ENCODE results near the gene MSI1. TPM values are rescaled to one million over a fixed set of nuclear protein-coding genes. Genes with fewer than 3 reads are reported as not detected.

MSI1 gene
- under 1 TPM; 0.22 TPM for total RNA-seq
- not detected for polyA plus RNA-seq

DNA sequence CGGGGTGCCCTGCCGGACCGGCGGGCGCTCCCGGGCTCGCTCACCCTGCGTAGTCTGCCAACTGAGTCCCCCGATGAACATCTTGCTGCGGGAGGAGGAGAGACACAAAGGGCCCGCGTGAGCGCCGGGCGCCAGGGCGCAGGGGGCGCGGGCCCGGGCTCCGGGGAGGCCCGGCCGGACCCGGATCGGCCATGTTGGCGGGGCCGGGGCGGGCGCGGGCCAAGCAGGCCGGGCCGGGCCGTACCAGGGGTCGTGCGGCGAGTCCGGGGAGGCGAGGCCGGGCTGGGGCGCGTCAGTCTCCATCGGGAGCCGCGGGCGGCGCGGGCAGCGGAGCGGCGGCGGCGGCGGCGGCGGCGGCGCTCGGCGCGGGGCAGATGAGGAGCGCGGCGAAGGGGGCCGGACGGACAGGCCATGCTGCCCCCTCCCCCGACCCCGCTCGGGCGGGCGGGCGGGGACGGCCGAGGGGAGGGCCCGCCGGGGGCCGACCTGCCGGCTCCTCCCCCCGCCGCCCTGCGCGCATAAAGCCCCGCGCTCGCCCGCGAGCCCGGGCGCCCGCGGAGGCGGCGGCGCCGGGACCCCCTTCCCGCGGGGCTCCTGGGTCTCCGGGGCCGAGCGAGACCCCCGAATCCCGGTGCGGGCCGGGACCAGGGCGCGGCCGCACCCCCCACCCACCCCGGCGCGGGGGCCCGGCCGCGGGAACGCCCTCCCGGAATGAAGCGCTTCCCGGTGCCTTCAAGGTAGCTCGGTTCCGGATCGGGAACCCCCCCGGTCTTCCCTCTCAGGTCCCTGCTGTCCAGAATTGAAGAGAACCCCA is at the start of gene MSI1:
Gene MSI1, minus strand, starts transcription at position 376 of the 814 bp plus-strand sequence. Its CDS starts 73 bp downstream, at position 303.
- Mint-ChIP-seq H3K4me3 (peak within 1 kb of the TSS; percentile 46 to 88 (median 76)), H3K27ac (peak within 1 kb of the TSS in 1 of 8 donors; percentile 41), H3K4me1 (peaks cover 8 to 23% (median 18%) of the 10 kb centered on the region in 3 donors), H3K27me3 (peaks cover 68 to 78% of the 10 kb centered on the region in 2 donors), H3K36me3 (no peaks in the 10 kb centered on the region), H3K9me3 (no peaks in the 10 kb centered on the region)
- DNase-seq = no peak
- ChIA-PET CTCF (interaction anchor here (2.6 kb wide), 1 partner anchor 12 kb away, joined by 7 read pairs; no protein-coding TSS in a partner anchor), POLR2A (no interaction called here)
- Histone ChIP-seq H3K9me3 (ENCODE audit: low read length) (no peaks in the 10 kb centered on the region), H3K27ac (ENCODE audit: low read depth, low read length) (no peak within 1 kb of the TSS), H3K27me3 (ENCODE audit: insufficient read depth, low read length, poor library complexity, severe bottlenecking) (peaks cover 46% of the 10 kb centered on the region), H3K36me3 (ENCODE audit: insufficient read depth, low read length) (no peaks in the 10 kb centered on the region), H3K4me3 (ENCODE audit: low read length) (no peak within 1 kb of the TSS), H3K4me1 (ENCODE audit: insufficient read depth, low read length) (peaks cover 5% of the 10 kb centered on the region)

DNA sequence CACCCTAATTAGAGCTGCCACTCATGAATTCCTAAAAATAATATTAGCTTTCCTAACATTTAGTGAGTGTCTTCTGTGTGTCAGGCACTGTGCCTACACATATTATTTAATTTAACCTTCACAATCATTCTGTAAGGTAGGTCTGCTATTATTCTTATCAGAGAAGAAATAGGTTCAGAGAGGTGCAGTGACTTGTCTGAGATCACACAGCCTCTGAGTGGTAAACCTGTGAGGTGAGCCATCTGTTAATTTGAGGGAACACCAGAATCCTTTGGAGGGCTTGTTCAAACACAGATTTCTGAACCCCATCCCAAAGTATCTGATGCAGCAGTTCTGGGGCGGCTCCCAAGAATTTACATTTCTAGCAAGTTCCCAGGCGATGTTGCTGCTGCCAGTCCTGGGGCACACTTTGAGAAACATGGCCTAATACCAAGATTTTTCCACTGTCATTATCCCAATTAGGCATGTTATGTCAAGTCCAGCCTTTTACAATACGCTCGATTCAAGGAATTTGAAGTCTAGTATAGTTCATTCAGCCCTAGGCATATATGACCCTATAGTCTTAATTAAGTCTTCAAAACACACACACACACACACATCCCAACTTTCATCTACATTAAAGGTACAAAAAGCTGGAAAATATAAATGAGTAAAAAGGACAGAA is 49.1 kb upstream of the MSI1 start:
- no peak overlapping the region for H3K4me3 ChIP-seq (ENCODE audit: low read length)
- no peak for DNase-seq
- Mint-ChIP-seq H3K36me3 (peaks cover 0 to 3% (median 0%) of the 10 kb centered on the region in 3 donors), H3K9me3 (no peaks in the 10 kb centered on the region), H3K27me3 (peaks cover 0 to 13% of the 10 kb centered on the region in 2 donors), H3K27ac (no peak overlapping the region), H3K4me3 (no peak overlapping the region), H3K4me1 (no peaks in the 10 kb centered on the region)
- H3K27me3 ChIP-seq (ENCODE audit: insufficient read depth, low read length, poor library complexity, severe bottlenecking) = no peaks in the 10 kb centered on the region
- H3K9me3 ChIP-seq (ENCODE audit: low read length) = no peaks in the 10 kb centered on the region
- no peak overlapping the region for H3K27ac ChIP-seq (ENCODE audit: low read depth, low read length)
- POLR2A ChIA-PET = no interaction called here
- H3K36me3 ChIP-seq (ENCODE audit: insufficient read depth, low read length) = no peaks in the 10 kb centered on the region
- no peaks in the 10 kb centered on the region for H3K4me1 ChIP-seq (ENCODE audit: insufficient read depth, low read length)
- CTCF ChIA-PET = no interaction called here

DNA sequence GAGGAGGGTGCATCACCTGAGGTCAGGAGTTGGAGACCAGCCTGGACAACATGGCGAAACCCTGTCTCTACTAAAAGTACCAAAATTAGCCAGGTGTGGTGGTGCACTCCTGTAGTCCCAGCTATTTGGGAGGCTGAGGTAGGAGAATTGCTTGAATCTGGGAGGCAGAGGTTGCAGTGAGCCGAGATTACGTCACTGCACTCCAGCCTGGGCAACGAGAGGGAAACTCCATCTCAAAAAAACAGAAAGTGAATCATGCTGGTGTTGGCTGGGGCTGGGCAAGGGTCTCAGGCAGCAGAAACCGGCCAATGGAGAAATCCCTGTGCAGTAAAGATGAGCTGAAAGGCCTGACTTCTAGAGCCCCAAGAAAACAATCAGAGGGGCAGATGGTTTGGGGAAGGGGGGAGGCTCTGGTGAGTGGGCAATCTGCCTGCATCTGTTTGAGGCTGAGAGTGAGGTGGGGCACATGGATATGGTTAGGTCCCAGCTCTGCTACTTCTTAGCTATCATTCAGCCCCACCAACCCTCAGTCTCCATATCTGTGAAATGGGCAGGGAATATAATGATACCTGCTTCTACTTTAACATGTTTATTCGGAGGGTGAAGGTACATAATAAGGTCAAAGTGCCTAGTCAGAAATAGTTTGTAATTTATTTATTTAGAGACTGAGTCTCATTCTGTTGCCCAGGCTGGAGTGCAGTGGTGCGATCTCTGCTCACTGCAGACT is 47.7 kb upstream of the MSI1 start:
- H3K27ac Mint-ChIP-seq = peak overlapping the region in 1 of 8 donors; percentile 65
- Histone ChIP-seq H3K27me3 (ENCODE audit: insufficient read depth, low read length, poor library complexity, severe bottlenecking) (no peaks in the 10 kb centered on the region), H3K36me3 (ENCODE audit: insufficient read depth, low read length) (no peaks in the 10 kb centered on the region), H3K9me3 (ENCODE audit: low read length) (no peaks in the 10 kb centered on the region), H3K4me3 (ENCODE audit: low read length) (no peak overlapping the region), H3K27ac (ENCODE audit: low read depth, low read length) (no peak overlapping the region), H3K4me1 (ENCODE audit: insufficient read depth, low read length) (no peaks in the 10 kb centered on the region)
- no peak overlapping the region for H3K4me3 Mint-ChIP-seq
- DNase-seq = no peak
- H3K36me3 Mint-ChIP-seq = peaks cover 0 to 3% (median 0%) of the 10 kb centered on the region in 3 donors
- peaks cover 7 to 16% of the 10 kb centered on the region in 2 donors for H3K27me3 Mint-ChIP-seq
- CTCF ChIA-PET = no interaction called here
- H3K9me3 Mint-ChIP-seq = no peaks in the 10 kb centered on the region
- POLR2A ChIA-PET = no interaction called here
- no peaks in the 10 kb centered on the region for H3K4me1 Mint-ChIP-seq

DNA sequence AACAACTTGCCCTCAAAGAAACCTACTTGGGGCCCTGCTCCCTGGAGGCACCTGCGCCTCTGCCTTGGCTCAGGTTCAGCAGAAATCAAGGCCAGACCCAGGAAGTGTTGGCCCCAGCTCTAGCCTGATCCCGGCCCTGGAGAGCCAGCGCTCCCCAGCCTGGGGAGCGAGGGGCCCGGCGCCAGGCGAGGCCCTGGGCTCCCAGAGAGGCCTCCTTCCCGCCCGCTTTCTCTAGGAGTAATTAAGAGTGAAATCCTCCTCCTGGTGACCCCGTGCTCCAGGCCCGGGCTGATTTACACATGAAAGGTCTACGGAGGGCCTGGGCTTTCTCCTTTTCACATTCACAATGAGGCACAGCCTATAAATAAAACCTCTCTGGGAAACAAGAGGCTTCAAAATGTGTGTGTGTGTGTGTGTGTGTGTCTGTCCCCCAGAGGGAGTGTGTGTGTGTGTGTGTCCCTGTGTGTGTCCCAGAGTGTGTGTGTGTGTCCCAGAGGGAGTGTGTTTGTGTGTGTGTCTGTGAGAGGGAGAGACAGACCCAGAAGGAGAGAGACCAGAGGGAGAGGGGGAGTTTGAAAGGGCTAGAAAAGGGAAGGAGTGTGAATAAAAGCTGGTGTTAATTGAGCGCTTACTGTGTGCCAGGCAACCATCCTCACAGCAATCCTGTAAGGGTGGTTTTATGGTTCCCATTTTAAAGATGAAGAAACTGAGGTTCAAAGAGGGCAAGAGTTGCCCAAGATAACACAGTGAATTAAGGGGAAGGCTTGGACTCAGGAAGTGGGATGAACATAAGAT is 45.1 kb upstream of the MSI1 start:
- Mint-ChIP-seq H3K27ac (no peak overlapping the region), H3K27me3 (peaks cover 7 to 16% of the 10 kb centered on the region in 2 donors), H3K4me1 (no peaks in the 10 kb centered on the region), H3K4me3 (no peak overlapping the region), H3K36me3 (peaks cover 0 to 3% (median 0%) of the 10 kb centered on the region in 3 donors), H3K9me3 (no peaks in the 10 kb centered on the region)
- DNase-seq = no peak
- Histone ChIP-seq H3K27me3 (ENCODE audit: insufficient read depth, low read length, poor library complexity, severe bottlenecking) (no peaks in the 10 kb centered on the region), H3K4me3 (ENCODE audit: low read length) (no peak overlapping the region), H3K27ac (ENCODE audit: low read depth, low read length) (no peak overlapping the region), H3K4me1 (ENCODE audit: insufficient read depth, low read length) (no peaks in the 10 kb centered on the region), H3K36me3 (ENCODE audit: insufficient read depth, low read length) (no peaks in the 10 kb centered on the region), H3K9me3 (ENCODE audit: low read length) (no peaks in the 10 kb centered on the region)
- POLR2A ChIA-PET = interaction anchor here (0.6 kb wide), 1 partner anchor 213 kb away, joined by 5 read pairs; no protein-coding TSS in a partner anchor
- CTCF ChIA-PET = no interaction called here

DNA sequence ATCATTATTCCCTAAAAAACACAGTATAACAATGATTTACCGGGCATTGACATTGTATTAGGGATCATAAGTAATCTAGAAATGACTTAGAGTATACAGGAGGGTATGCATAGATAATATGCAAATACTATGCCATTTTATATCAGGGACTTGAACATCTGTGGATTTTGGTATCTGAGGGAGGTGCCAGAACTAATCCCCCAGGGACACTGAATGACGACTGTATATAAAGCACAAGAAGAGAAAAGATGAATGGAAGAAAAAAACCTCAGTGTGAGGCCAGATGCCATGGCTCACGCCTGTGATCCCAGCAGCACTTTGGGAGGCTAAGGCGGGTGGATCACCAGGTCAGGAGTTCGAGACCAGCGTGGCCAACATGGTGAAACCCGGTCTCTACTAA is 43.5 kb upstream of the MSI1 start:
- Histone ChIP-seq H3K4me3 (ENCODE audit: low read length) (no peak overlapping the region), H3K4me1 (ENCODE audit: insufficient read depth, low read length) (no peaks in the 10 kb centered on the region), H3K36me3 (ENCODE audit: insufficient read depth, low read length) (no peaks in the 10 kb centered on the region), H3K9me3 (ENCODE audit: low read length) (no peaks in the 10 kb centered on the region), H3K27me3 (ENCODE audit: insufficient read depth, low read length, poor library complexity, severe bottlenecking) (no peaks in the 10 kb centered on the region), H3K27ac (ENCODE audit: low read depth, low read length) (no peak overlapping the region)
- ChIA-PET POLR2A (no interaction called here), CTCF (no interaction called here)
- Mint-ChIP-seq H3K9me3 (no peaks in the 10 kb centered on the region), H3K4me3 (no peak overlapping the region), H3K27me3 (peaks cover 7 to 15% of the 10 kb centered on the region in 2 donors), H3K4me1 (no peaks in the 10 kb centered on the region), H3K27ac (no peak overlapping the region), H3K36me3 (peaks cover 0 to 1% (median 0%) of the 10 kb centered on the region in 3 donors)
- no peak for DNase-seq

DNA sequence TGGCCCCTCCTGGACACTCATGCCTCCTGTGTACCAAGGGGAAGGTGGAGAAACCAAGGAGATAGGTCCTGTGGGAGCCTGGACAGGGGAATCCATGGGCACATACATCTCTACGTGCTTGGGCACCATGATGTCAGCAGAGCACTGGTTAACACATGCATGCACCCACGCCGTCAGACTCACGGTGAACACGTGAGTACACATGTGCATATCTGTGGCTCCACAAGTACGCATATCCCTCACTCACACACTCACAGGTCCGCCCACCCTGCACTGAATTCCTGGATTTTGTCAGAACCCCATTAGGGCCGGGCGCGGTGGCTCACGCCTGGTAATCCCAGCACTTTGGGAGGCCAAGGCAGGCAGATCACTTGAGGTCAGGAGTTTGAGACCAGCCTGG is 39.8 kb upstream of the MSI1 start:
- Histone ChIP-seq H3K9me3 (ENCODE audit: low read length) (no peaks in the 10 kb centered on the region), H3K27me3 (ENCODE audit: insufficient read depth, low read length, poor library complexity, severe bottlenecking) (no peaks in the 10 kb centered on the region), H3K4me3 (ENCODE audit: low read length) (no peak overlapping the region), H3K27ac (ENCODE audit: low read depth, low read length) (no peak overlapping the region), H3K36me3 (ENCODE audit: insufficient read depth, low read length) (no peaks in the 10 kb centered on the region), H3K4me1 (ENCODE audit: insufficient read depth, low read length) (no peaks in the 10 kb centered on the region)
- Mint-ChIP-seq H3K27ac (no peak overlapping the region), H3K4me3 (no peak overlapping the region), H3K4me1 (peaks cover 0 to 2% (median 0%) of the 10 kb centered on the region in 3 donors), H3K27me3 (peaks cover 3 to 9% of the 10 kb centered on the region in 2 donors), H3K36me3 (no peaks in the 10 kb centered on the region), H3K9me3 (no peaks in the 10 kb centered on the region)
- POLR2A ChIA-PET = no interaction called here
- CTCF ChIA-PET = interaction anchor here (1.1 kb wide), 1 partner anchor 42 kb away, joined by 4 read pairs; no protein-coding TSS in a partner anchor
- DNase-seq = no peak

DNA sequence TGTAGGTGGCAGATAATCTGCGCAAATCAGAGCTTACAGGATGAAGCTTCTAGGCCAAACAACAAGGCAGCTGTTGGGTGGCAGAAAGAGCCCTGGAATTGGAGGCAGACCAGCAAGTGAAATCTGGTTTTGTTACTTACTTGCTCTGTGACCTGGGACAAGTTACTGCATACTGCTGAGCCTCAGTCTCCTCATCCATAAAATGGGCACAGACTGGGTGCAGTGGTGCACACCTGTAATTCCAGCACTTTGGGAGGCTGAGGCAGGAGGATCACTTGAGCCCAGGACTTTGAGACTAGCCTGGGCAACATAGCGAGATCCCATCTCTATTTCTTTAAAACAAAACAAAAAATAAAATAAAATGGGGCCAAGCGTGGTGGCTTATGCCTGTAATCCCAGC is 37.6 kb upstream of the MSI1 start:
- Mint-ChIP-seq H3K27ac (no peak overlapping the region), H3K4me1 (peaks cover 0 to 2% (median 0%) of the 10 kb centered on the region in 3 donors), H3K36me3 (no peaks in the 10 kb centered on the region), H3K27me3 (peaks cover 1 to 16% of the 10 kb centered on the region in 2 donors), H3K9me3 (no peaks in the 10 kb centered on the region), H3K4me3 (no peak overlapping the region)
- Histone ChIP-seq H3K9me3 (ENCODE audit: low read length) (no peaks in the 10 kb centered on the region), H3K4me3 (ENCODE audit: low read length) (no peak overlapping the region), H3K4me1 (ENCODE audit: insufficient read depth, low read length) (no peaks in the 10 kb centered on the region), H3K27ac (ENCODE audit: low read depth, low read length) (no peak overlapping the region), H3K36me3 (ENCODE audit: insufficient read depth, low read length) (no peaks in the 10 kb centered on the region), H3K27me3 (ENCODE audit: insufficient read depth, low read length, poor library complexity, severe bottlenecking) (no peaks in the 10 kb centered on the region)
- no peak for DNase-seq
- ChIA-PET POLR2A (no interaction called here), CTCF (no interaction called here)
